CD14-positive monocyte (primary cell): Measurements from ENCODE around the gene MAP3K7CL. TPM values are rescaled to one million over a fixed set of nuclear protein-coding genes. Genes with fewer than 3 reads are reported as not detected.

Experiments used
- DNase-seq, 3 donors: peaks; one replicate each; pipeline ENCODE4 v3.0.0-alpha.2; 2011 to 2022
- H2AFZ ChIP-seq: 2 replicates; pipeline ENCODE4 v1.6.0; 2012; ENCODE audit warnings: mild to moderate bottlenecking, low read depth, low read length, inconsistent platforms; ENCODE audit not compliant: insufficient read depth, poor library complexity, severe bottlenecking
- H3K27ac ChIP-seq, 2 donors: 1 replicate in 1 of 2; 2 replicates in 1 of 2; pipeline ENCODE4 v1.5.1; 2012 to 2013; ENCODE audit warnings: low read length in 2 of 2, control low read depth in 1 of 2, inconsistent platforms in 1 of 2, low read depth in 1 of 2, mild to moderate bottlenecking in 1 of 2
- H3K27me3 ChIP-seq, 2 donors: one replicate each; pipeline versions ENCODE4 v1.6.0 to v1.6.1; 2011 to 2013; ENCODE audit warnings: low read length in 2 of 2; ENCODE audit not compliant: control insufficient read depth in 2 of 2, insufficient read depth in 2 of 2
- H3K36me3 ChIP-seq, 2 donors: replicated peaks in 1 of 2; 1 replicate in 1 of 2; 2 replicates in 1 of 2; pipeline versions ENCODE4 v1.5.1 to v1.6.1; 2012 to 2013; ENCODE audit warnings: low read length in 2 of 2, control low read depth in 1 of 2, inconsistent platforms in 1 of 2, mild to moderate bottlenecking in 1 of 2; ENCODE audit not compliant: insufficient read depth in 2 of 2, control insufficient read depth in 1 of 2
- H3K4me1 ChIP-seq, 2 donors: 1 replicate in 1 of 2; 2 replicates in 1 of 2; pipeline versions ENCODE4 v1.5.1 to v1.6.1; 2012 to 2013; ENCODE audit warnings: low read length in 2 of 2, control low read depth in 1 of 2, inconsistent platforms in 1 of 2, mild to moderate bottlenecking in 1 of 2, moderate library complexity in 1 of 2; ENCODE audit not compliant: insufficient read depth in 2 of 2, control insufficient read depth in 1 of 2
- H3K4me2 ChIP-seq: replicated peaks from 2 replicates; pipeline ENCODE3; 2012; ENCODE audit warnings: low read length, moderate library complexity, mild to moderate bottlenecking; ENCODE audit not compliant: poor library complexity, severe bottlenecking; ENCODE audit errors: extremely low read depth
- H3K4me3 ChIP-seq, 3 experiments: fragments of 200-600 bp in 1 of 3; sonication (generic) in 1 of 3; replicated peaks in 1 of 3; 1 replicate in 2 of 3; 2 replicates in 1 of 3; pipeline ENCODE4 v1.5.1; 2011 to 2013; ENCODE audit warnings: low read length in 3 of 3, mild to moderate bottlenecking in 3 of 3, control low read depth in 2 of 3, low read depth in 2 of 3, inconsistent platforms in 1 of 3, moderate library complexity in 1 of 3
- H3K79me2 ChIP-seq: 2 replicates; pipeline ENCODE4 v1.6.0; 2012; ENCODE audit warnings: mild to moderate bottlenecking, control low read depth, inconsistent platforms, low read length, moderate library complexity; ENCODE audit not compliant: insufficient read depth
- H3K9ac ChIP-seq: 2 replicates; pipeline ENCODE4 v1.6.0; 2017; ENCODE audit warnings: low read length, mild to moderate bottlenecking; ENCODE audit not compliant: insufficient read depth, poor library complexity, severe bottlenecking
- H3K9me3 ChIP-seq, 2 donors: replicated peaks in 1 of 2; 1 replicate in 1 of 2; 2 replicates in 1 of 2; pipeline versions ENCODE4 v1.5.1 to v1.6.1; 2012 to 2013; ENCODE audit warnings: low read length in 2 of 2, control low read depth in 1 of 2; ENCODE audit not compliant: control insufficient read depth in 1 of 2, insufficient read depth in 1 of 2
- H4K20me1 ChIP-seq: 2 replicates; pipeline ENCODE4 v1.6.0; 2012; ENCODE audit warnings: mild to moderate bottlenecking, low read length, control low read depth, moderate library complexity; ENCODE audit not compliant: insufficient read depth
- H3K27ac Mint-ChIP-seq, 7 donors: one replicate each; pipeline ENCODE4 v1.8.0; 2020; ENCODE audit warnings: mild to moderate bottlenecking in 7 of 7, mixed read lengths in 7 of 7, moderate library complexity in 6 of 7, inconsistent platforms in 2 of 7
- H3K27me3 Mint-ChIP-seq, 3 donors: one replicate each; pipeline ENCODE4 v1.8.0; 2021 to 2022; ENCODE audit warnings: low read depth in 3 of 3, mild to moderate bottlenecking in 3 of 3, mixed read lengths in 3 of 3, moderate library complexity in 3 of 3, inconsistent platforms in 1 of 3
- H3K36me3 Mint-ChIP-seq, 2 donors: one replicate each; pipeline ENCODE4 v1.8.0; 2020; ENCODE audit warnings: mixed read lengths in 2 of 2, inconsistent platforms in 1 of 2, mild to moderate bottlenecking in 1 of 2
- H3K4me1 Mint-ChIP-seq: one replicate; pipeline ENCODE4 v1.8.0; 2020; ENCODE audit warnings: mild to moderate bottlenecking, mixed read lengths
- H3K4me3 Mint-ChIP-seq, 2 donors: one replicate each; pipeline ENCODE4 v1.8.0; 2020; ENCODE audit warnings: mild to moderate bottlenecking in 2 of 2, mixed read lengths in 2 of 2, moderate library complexity in 1 of 2
- H3K9me3 Mint-ChIP-seq, 7 donors: one replicate each; pipeline ENCODE4 v1.8.0; 2020 to 2022; ENCODE audit warnings: mixed read lengths in 7 of 7, mild to moderate bottlenecking in 6 of 7, moderate library complexity in 6 of 7, inconsistent platforms in 2 of 7
- CTCF ChIP-seq: fragments of 200-600 bp; IDR thresholded peaks from one replicate; pipeline ENCODE4 v1.8.0; 2022; ENCODE audit warnings: antibody characterized with exemption, mild to moderate bottlenecking
- WGBS: methylation state at CpG from one replicate; pipeline ENCODE4 v1.1.5; 2013; ENCODE audit warnings: missing lambda C conversion rate; ENCODE audit not compliant: insufficient coverage; 5-methylcytosine and 5-hydroxymethylcytosine counted together
- intact Hi-C, 2 donors: fragments of 100-400 bp; cut with micrococcal nuclease; formaldehyde crosslinking; loops; one replicate each; pipeline versions ENCODE4 v1.15.0 to v1.15.1; 2023
- polyA plus RNA-seq, 3 donors: library from polyadenylated mRNA; depleted of rRNA in 1 of 3; unstranded in 2 of 3; stranded (reverse) in 1 of 3; fragments of 300-500 nt in 2 of 3; fragments of >200 nt in 1 of 3; fragmentation: Illumina TruSeq in 2 of 3; gene quantifications; 1 replicate in 2 of 3; 2 replicates in 1 of 3; pipeline ENCODE4 v1.2.3, GENCODE V29; 2012 to 2021

Gene MAP3K7CL
- polyA plus RNA-seq, 3 donors, result 14.6 to 15.8 (median 15.7) TPM

GRCh38 chr21:29155118-29155932 lies 24.9 kb downstream of the MAP3K7CL start:
- DNase-seq, result peak in 2 of 3 donors; percentile 32 to 47
- no peak overlapping the region for H3K9ac ChIP-seq
- Mint-ChIP-seq H3K4me3 (peak overlapping the region; percentile 63 to 69), H3K36me3 (peaks cover 3 to 4% of the 10 kb centered on the region in 2 donors), H3K4me1 (peaks cover 57% of the 10 kb centered on the region), H3K27me3 (no peaks in the 10 kb centered on the region), H3K27ac (peak overlapping the region; percentile 58 to 98 (median 89)), H3K9me3 (peaks cover 0 to 7% (median 0%) of the 10 kb centered on the region in 7 donors)
- H3K4me3 ChIP-seq, result peak overlapping the region in 2 of 3 experiments; percentile 1 to 58
- intact Hi-C loops, result no loop called here
- peak overlapping the region; percentile 61 for H3K4me2 ChIP-seq
- no peaks in the 10 kb centered on the region for H3K36me3 ChIP-seq
- TF ChIP-seq CTCF, result no peak
- peak overlapping the region; percentile 62 to 91 for H3K27ac ChIP-seq
- peaks cover 0 to 6% of the 10 kb centered on the region in 2 donors for H3K9me3 ChIP-seq
- peaks cover 48 to 51% of the 10 kb centered on the region in 2 donors for H3K4me1 ChIP-seq
- H3K27me3 ChIP-seq, result no peaks in the 10 kb centered on the region
- peak overlapping the region; percentile 79 for H2AFZ ChIP-seq
- 62% methylated on average over 16 of the region's 25 CpGs for WGBS
- no peaks in the 10 kb centered on the region for H4K20me1 ChIP-seq
- H3K79me2 ChIP-seq, result peaks cover under 1% of the 10 kb centered on the region

DNA sequence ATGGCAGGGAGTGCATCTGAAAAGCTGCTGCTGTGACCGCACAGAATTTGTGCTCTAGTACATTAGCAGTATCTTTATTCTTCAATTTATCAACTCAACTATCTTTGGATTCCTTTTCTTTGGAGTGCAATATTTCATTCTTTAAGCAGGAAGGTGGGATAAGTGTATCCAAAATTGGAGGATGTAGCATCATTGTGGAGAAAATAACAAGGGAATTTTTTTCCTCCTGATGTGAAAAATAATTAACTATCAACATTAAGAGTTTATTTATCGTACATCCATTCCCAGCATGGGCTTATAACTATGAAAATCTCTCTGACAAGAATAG lies 25.5 kb downstream of the MAP3K7CL start:
- H3K4me1 Mint-ChIP-seq, result peaks cover 61% of the 10 kb centered on the region
- peak overlapping the region in 1 of 2 donors; percentile 69 for H3K4me3 Mint-ChIP-seq
- no peak overlapping the region for H3K9ac ChIP-seq
- H3K27me3 ChIP-seq, result no peaks in the 10 kb centered on the region
- H4K20me1 ChIP-seq, result no peaks in the 10 kb centered on the region
- H3K36me3 ChIP-seq, result no peaks in the 10 kb centered on the region
- peak overlapping the region in 1 of 3 experiments; percentile 58 for H3K4me3 ChIP-seq
- H3K4me2 ChIP-seq, result peak overlapping the region; percentile 61
- WGBS, result no CpG with 5 or more reads among the region's 2 CpGs
- H2AFZ ChIP-seq, result peak overlapping the region; percentile 79
- H3K9me3 Mint-ChIP-seq, result peaks cover 0 to 7% (median 0%) of the 10 kb centered on the region in 7 donors
- peak overlapping the region; percentile 58 to 98 (median 89) for H3K27ac Mint-ChIP-seq
- no peaks in the 10 kb centered on the region for H3K27me3 Mint-ChIP-seq
- peaks cover 3 to 6% of the 10 kb centered on the region in 2 donors for H3K36me3 Mint-ChIP-seq
- no peak for TF ChIP-seq CTCF
- intact Hi-C loops, result no loop called here
- H3K9me3 ChIP-seq, result peaks cover 0 to 6% of the 10 kb centered on the region in 2 donors
- peaks cover 6% of the 10 kb centered on the region for H3K79me2 ChIP-seq
- DNase-seq, result no peak
- H3K27ac ChIP-seq, result peak overlapping the region; percentile 62 to 91
- peaks cover 54 to 56% of the 10 kb centered on the region in 2 donors for H3K4me1 ChIP-seq
